HG03378 (cell line): ENCODE measurements around the gene OTOG.

ENCODE experiments used
- ATAC-seq: cut with Tn5 transposase; IDR thresholded peaks from one replicate; pipeline ENCODE4 v1.9.1; 2021; ENCODE audit warnings: mild to moderate bottlenecking, moderate library complexity; ENCODE audit not compliant: unreplicated experiment

Gene OTOG

GRCh38 chr11:17560281-17561110 lies 13.4 kb downstream of the OTOG start:
- ATAC-seq, result no peak

- ATAC-seq, result no peak
These were observed 14.0 kb downstream of the OTOG start for GRCh38 chr11:17561111-17561415.

GRCh38 chr11:17561526-17561925 lies 14.5 kb downstream of the OTOG start:
- no peak for ATAC-seq

- ATAC-seq, result no peak
These were observed 16.2 kb downstream of the OTOG start for GRCh38 chr11:17563231-17563646.

GRCh38 chr11:17563961-17564686 lies 17.1 kb downstream of the OTOG start:
- ATAC-seq, result no peak

- no peak for ATAC-seq
These were observed 17.6 kb downstream of the OTOG start for GRCh38 chr11:17564687-17565042.

GRCh38 chr11:17568944-17569343 lies 21.9 kb downstream of the OTOG start:
- no peak for ATAC-seq

- no peak for ATAC-seq
These were observed 23.0 kb downstream of the OTOG start for GRCh38 chr11:17570034-17570433.

- no peak for ATAC-seq
These were observed 24.6 kb downstream of the OTOG start for GRCh38 chr11:17571431-17572358.

GRCh38 chr11:17572359-17572690 lies 25.3 kb downstream of the OTOG start:
- ATAC-seq, result no peak

- ATAC-seq, result no peak
These were observed 25.9 kb downstream of the OTOG start for GRCh38 chr11:17572791-17573460.

GRCh38 chr11:17573526-17573925 lies 26.5 kb downstream of the OTOG start:
- ATAC-seq, result no peak

GRCh38 chr11:17574141-17575091 lies 27.4 kb downstream of the OTOG start:
- no peak for ATAC-seq

GRCh38 chr11:17575431-17576425 lies 28.7 kb downstream of the OTOG start:
- ATAC-seq, result no peak

GRCh38 chr11:17578296-17578695 lies 31.2 kb downstream of the OTOG start:
- ATAC-seq, result no peak

GRCh38 chr11:17578958-17579357 lies 31.9 kb downstream of the OTOG start:
- ATAC-seq, result no peak

- no peak for ATAC-seq
These were observed 32.4 kb downstream of the OTOG start for GRCh38 chr11:17579451-17579850.

GRCh38 chr11:17580271-17580670 lies 33.2 kb downstream of the OTOG start:
- ATAC-seq, result no peak
